OCI-LY3 (cell line): ENCODE results near the gene PARP3.

ENCODE experiments used
- H2AFZ ChIP-seq: fragments of 200-600, 300-600 bp; shearing (Covaris generic); 2 replicates; pipeline ENCODE4 v1.6.0; 2014; ENCODE audit warnings: antibody characterized with exemption, low read depth, low read length
- H3K27ac ChIP-seq: fragments of 200-600, 300-600 bp; sonication (generic); 2 replicates; pipeline ENCODE4 v1.5.1; 2014; ENCODE audit warnings: mild to moderate bottlenecking, low read length, moderate library complexity, mixed read lengths
- H3K27me3 ChIP-seq: fragments of 200-600, 300-600 bp; sonication (generic); 2 replicates; pipeline ENCODE4 v1.6.1; 2014; ENCODE audit warnings: low read depth, low read length, mixed read lengths
- H3K36me3 ChIP-seq: fragments of 200-600, 300-600 bp; sonication (generic); replicated peaks from 2 replicates; pipeline ENCODE3; 2014; ENCODE audit warnings: low read depth, low read length, mixed read lengths
- H3K4me1 ChIP-seq: fragments of 300-600, 200-600 bp; sonication (generic); 2 replicates; pipeline ENCODE4 v1.6.1; 2014; ENCODE audit warnings: low read length, mixed read lengths
- H3K4me2 ChIP-seq: fragments of 200-600, 300-600 bp; sonication (generic); 2 replicates; pipeline ENCODE4 v1.6.1; 2014; ENCODE audit warnings: low read length, mixed read lengths
- H3K4me3 ChIP-seq: fragments of 300-600, 200-600 bp; sonication (generic); 2 replicates; pipeline ENCODE4 v1.5.1; 2014; ENCODE audit warnings: antibody characterized with exemption, mild to moderate bottlenecking, low read length, moderate library complexity
- H3K79me2 ChIP-seq: fragments of 300-600, 200-600 bp; shearing (Covaris generic); 2 replicates; pipeline ENCODE4 v1.6.1; 2014; ENCODE audit warnings: mild to moderate bottlenecking, low read length, mixed read lengths
- H3K9ac ChIP-seq: fragments of 300-600, 200-600 bp; shearing (Covaris generic); 2 replicates; pipeline ENCODE4 v1.6.0; 2014; ENCODE audit warnings: mild to moderate bottlenecking, low read length, moderate library complexity
- H3K9me3 ChIP-seq: fragments of 200-600, 300-600 bp; shearing (Covaris generic); 2 replicates; pipeline ENCODE4 v1.6.1; 2014; ENCODE audit warnings: low read length, mixed read lengths; ENCODE audit not compliant: insufficient read depth
- H4K20me1 ChIP-seq: fragments of 200-600, 300-600 bp; sonication (generic); 2 replicates; pipeline ENCODE4 v1.6.1; 2016; ENCODE audit warnings: low read length, mixed read lengths; ENCODE audit not compliant: insufficient read depth
- CTCF ChIP-seq: fragments of 200-600, 300-600 bp; sonication (generic); IDR thresholded peaks from 2 replicates; pipeline ENCODE4 v1.5.1; 2014; ENCODE audit warnings: antibody characterized with exemption, low read length, low read depth
- EZH2phosphoT487 ChIP-seq: fragments of 200-600 bp; shearing (Covaris generic); IDR thresholded peaks from 2 replicates; pipeline ENCODE4 v1.6.1; 2018; ENCODE audit warnings: antibody characterized with exemption, mixed run types, low read depth

Gene PARP3

GRCh38 chr3:51961011-51961410, 18.8 kb downstream of the PARP3 start:
- H3K27me3 ChIP-seq = no peaks in the 10 kb centered on the region
- no peaks in the 10 kb centered on the region for H4K20me1 ChIP-seq
- no peak overlapping the region for H3K4me2 ChIP-seq
- no peaks in the 10 kb centered on the region for H3K9me3 ChIP-seq
- no peak overlapping the region for H2AFZ ChIP-seq
- H3K36me3 ChIP-seq = no peaks in the 10 kb centered on the region
- no peak overlapping the region for H3K9ac ChIP-seq
- H3K79me2 ChIP-seq = no peaks in the 10 kb centered on the region
- no peak overlapping the region for H3K4me3 ChIP-seq
- H3K4me1 ChIP-seq = no peaks in the 10 kb centered on the region
- H3K27ac ChIP-seq = no peak overlapping the region
- TF ChIP-seq CTCF (no peak), EZH2phosphoT487 (no peak)

GRCh38 chr3:51961602-51962569, 19.7 kb downstream of the PARP3 start:
- Histone ChIP-seq H3K4me2 (no peak overlapping the region), H3K79me2 (no peaks in the 10 kb centered on the region), H4K20me1 (no peaks in the 10 kb centered on the region), H3K27me3 (no peaks in the 10 kb centered on the region), H3K9me3 (no peaks in the 10 kb centered on the region), H2AFZ (no peak overlapping the region), H3K27ac (no peak overlapping the region), H3K4me1 (peaks cover 7% of the 10 kb centered on the region), H3K36me3 (no peaks in the 10 kb centered on the region), H3K9ac (no peak overlapping the region), H3K4me3 (no peak overlapping the region)
- TF ChIP-seq EZH2phosphoT487 = no peak
- no peak for TF ChIP-seq CTCF

- no peak overlapping the region for H2AFZ ChIP-seq
- peaks cover 8% of the 10 kb centered on the region for H3K4me1 ChIP-seq
- no peaks in the 10 kb centered on the region for H3K27me3 ChIP-seq
- H3K9me3 ChIP-seq = no peaks in the 10 kb centered on the region
- TF ChIP-seq EZH2phosphoT487 (no peak), CTCF (no peak)
- no peak overlapping the region for H3K27ac ChIP-seq
- H3K9ac ChIP-seq = no peak overlapping the region
- H3K79me2 ChIP-seq = no peaks in the 10 kb centered on the region
- no peaks in the 10 kb centered on the region for H4K20me1 ChIP-seq
- H3K4me2 ChIP-seq = no peak overlapping the region
- H3K36me3 ChIP-seq = no peaks in the 10 kb centered on the region
- H3K4me3 ChIP-seq = no peak overlapping the region
Measured at GRCh38 chr3:51962854-51963530, 20.8 kb downstream of the PARP3 start.

- no peaks in the 10 kb centered on the region for H3K9me3 ChIP-seq
- H3K27ac ChIP-seq = no peak overlapping the region
- no peaks in the 10 kb centered on the region for H3K79me2 ChIP-seq
- H3K27me3 ChIP-seq = no peaks in the 10 kb centered on the region
- H3K9ac ChIP-seq = no peak overlapping the region
- peaks cover 13% of the 10 kb centered on the region for H3K4me1 ChIP-seq
- no peaks in the 10 kb centered on the region for H4K20me1 ChIP-seq
- H3K36me3 ChIP-seq = no peaks in the 10 kb centered on the region
- no peak overlapping the region for H3K4me3 ChIP-seq
- H2AFZ ChIP-seq = no peak overlapping the region
- TF ChIP-seq EZH2phosphoT487 = no peak
- TF ChIP-seq CTCF = no peak
- no peak overlapping the region for H3K4me2 ChIP-seq
Measured at GRCh38 chr3:51963951-51964451, 21.8 kb downstream of the PARP3 start.
